ENCODE results near the gene CYP11A1.
A peak's percentile ranks its signal among the peaks of the same experiment; 100 is the strongest.
"Not testable (repeated sequence)": the region's sequence is repeated elsewhere in the genome, so short reads cannot be mapped to it uniquely, and the experiment has no call there.

Gene CYP11A1

GRCh38 chr15:74373731-74374647 lies 6.5 kb upstream of the CYP11A1 start:
- peak; percentile 60 for DNase-seq

- DNase-seq = no peak
Observed at GRCh38 chr15:74373056-74373650, 5.7 kb upstream of the CYP11A1 start.

DNA sequence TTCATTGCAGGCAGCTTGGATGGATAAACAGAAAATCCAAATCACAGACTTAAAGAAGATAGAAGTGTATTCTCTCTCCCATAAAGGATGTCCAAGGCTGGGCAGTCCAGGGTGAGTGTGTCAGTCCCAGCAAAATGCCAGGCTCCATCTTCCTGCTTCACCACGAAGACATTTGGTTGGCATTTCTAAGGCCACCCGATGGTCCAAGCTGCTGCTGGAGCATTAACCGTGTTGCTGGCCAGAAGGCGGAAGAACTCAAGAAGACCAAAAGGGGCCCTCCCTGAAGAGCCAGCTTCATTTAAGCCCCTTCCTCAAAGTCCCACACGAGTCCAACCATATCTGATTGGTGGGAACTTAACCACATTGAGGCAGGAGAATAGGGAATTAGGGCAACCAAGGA lies 3.0 kb upstream of the CYP11A1 start:
- DNase-seq = no peak

DNA sequence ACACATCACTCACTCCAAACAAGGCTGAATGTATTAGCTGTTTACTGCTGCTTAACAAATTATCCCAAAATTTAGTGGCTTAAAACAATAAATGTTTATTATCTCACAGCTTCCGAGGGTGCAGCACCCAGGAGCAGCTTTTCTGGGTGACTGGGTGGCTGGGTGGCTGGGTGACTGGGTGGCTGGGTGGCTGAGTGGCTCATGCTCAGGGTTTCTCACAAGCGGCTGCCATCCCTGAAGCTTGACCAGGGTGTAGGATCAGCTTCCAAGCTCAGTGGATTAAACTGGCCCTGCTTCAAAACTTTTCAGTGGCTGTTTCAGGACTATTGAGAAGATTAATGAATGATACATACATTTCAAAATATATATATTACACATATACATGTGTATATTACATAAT lies 2.3 kb upstream of the CYP11A1 start:
- no peak for DNase-seq

DNA sequence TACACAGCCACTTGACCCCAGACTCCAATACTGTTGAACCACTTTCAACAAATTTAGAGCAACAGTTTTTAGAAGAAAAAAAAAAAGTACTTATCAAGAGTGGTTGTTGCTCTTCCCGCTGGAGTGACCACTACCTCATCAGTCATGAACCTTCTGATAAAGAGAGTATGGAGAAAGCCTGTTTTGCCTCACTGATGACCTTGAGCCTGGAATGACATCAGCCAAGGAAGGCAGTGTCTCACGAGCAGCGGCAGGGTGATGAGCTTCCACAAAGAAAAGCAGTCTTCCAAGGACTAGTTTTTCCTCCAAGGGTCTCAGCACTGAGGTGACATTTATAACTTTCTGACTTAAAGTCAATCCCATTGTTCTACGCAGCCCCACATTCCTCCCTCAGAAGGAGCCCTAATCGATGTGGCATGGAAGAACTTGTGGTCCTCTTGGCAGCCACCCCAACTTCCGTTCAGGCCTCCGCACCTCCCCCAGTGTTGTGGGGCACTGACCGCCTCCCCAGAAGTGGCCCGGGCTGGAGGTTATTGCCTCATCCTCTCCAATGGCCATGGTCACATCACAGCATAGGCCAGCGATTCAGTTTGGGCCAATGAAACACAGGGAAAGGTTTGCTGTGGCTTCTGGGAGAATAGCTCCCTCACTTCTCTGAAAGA lies 1.8 kb upstream of the CYP11A1 start:
- DNase-seq = no peak

GRCh38 chr15:74368121-74368520 lies 675 bp upstream of the CYP11A1 start:
- DNase-seq = no peak

DNA sequence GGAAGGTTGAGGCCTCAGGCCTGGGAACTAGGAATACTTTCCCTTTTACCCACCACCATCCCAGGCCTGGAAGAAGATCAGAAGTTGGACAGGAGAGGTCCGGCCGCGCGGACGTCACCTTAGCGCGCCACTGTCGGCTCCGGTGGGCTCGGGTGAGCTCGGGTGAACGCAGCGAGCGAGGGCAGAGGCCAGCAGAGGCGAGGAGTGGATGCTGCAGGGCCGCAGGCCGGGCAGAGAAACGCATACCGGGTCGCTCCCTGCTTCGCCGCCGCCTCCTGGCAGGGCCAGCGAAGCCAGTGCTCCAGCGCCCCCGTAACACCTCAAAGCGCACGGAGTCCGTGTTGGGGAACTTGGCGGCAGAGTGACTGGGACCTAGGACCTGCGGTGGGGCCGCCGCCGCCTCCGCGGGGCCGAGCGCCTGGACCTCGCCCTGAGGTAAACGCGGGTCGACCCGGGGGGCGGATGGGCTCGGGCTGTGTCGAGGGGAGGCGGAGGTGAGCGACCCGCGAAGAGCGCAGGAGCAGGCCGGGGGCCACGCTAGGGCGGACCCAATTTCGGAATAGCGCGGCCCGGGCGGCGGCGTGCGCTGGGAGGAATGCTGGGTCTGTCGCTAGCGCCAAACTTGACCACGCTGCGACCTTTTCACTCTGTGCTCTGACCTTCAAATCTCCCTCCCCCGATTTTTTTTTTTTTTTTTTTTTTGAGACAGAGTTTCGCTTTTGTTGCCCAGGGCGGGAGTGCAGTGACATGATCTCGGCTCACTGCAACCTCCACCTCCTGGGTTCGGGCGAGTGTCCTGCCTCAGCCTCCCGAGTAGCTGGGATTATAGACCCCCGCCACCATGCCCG lies 1.6 kb downstream of the CYP11A1 start:
- no peak for DNase-seq

- DNase-seq = no peak
Observed at GRCh38 chr15:74364936-74365597, 2.4 kb downstream of the CYP11A1 start.

DNA sequence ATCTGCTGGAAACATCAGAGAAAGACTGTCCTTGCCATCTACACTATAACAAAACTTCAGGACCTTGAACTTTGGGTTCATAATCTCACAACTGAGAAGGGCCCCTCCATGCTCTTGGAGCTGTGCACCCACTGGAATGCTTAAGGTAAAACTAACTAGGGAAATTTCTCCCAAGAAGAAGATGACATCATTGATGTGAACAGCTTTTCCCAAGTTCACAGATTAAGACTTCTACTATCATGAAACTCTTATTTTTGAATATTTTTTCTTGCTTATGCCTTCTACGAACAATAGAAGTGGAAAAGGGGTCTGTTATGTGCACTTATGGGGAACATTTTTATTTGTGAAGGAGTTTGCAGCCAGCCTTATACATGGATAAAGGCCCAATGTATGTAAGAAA lies 5.0 kb downstream of the CYP11A1 start:
- no peak for DNase-seq

- DNase-seq = not testable (repeated sequence)
Observed at GRCh38 chr15:74360855-74361254, 6.6 kb downstream of the CYP11A1 start.

GRCh38 chr15:74359376-74359775 lies 8.1 kb downstream of the CYP11A1 start:
- DNase-seq = not testable (repeated sequence)

DNA sequence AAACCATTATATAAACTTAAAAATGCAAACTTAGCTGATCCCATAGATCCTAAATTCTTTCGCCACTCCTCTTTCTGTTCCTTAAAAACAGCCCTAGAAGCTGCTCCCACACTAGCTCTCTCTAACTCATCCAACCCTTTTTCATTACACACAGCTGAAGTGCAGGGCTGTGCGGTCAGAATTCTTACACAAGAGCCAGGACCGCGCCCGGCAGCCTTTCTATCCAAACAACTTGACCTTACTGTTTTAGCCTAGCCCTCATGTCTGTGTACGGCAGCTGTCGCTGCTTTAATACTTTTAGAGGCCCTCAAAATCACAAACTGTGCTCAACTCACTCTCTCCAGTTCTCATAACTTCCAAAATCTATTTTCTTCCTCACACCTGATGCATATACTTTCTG lies 9.9 kb downstream of the CYP11A1 start:
- not testable (repeated sequence) for DNase-seq

- not testable (repeated sequence) for DNase-seq
Observed at GRCh38 chr15:74356050-74356449, 11.4 kb downstream of the CYP11A1 start.

DNA sequence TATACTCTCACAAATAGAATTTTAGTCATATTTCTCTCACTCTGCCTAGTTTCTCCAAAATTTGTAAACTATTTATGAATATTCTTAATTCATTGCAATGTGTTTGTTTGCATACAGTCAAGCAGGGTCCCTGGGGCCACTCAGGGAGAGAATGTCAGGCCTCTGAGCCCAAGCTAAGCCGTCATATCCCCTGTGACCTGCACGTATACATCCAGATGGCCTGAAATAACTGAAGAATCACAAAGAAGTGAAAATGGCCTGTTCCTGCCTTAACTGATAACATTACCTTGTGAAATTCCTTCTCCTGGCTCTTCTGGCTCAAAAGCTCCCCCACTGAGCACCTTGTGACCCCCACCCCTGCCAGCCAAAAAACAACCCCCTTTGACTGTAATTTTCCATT lies 13.5 kb downstream of the CYP11A1 start:
- DNase-seq = not testable (repeated sequence)

GRCh38 chr15:74352393-74352910 lies 15.0 kb downstream of the CYP11A1 start:
- DNase-seq = no peak

- no peak for DNase-seq
Observed at GRCh38 chr15:74351670-74352069, 15.8 kb downstream of the CYP11A1 start.

- DNase-seq = no peak
Observed at GRCh38 chr15:74350295-74351275, 16.9 kb downstream of the CYP11A1 start.

GRCh38 chr15:74349241-74349778 lies 18.1 kb downstream of the CYP11A1 start:
- DNase-seq = no peak

GRCh38 chr15:74347757-74348250 lies 19.6 kb downstream of the CYP11A1 start:
- DNase-seq = no peak

DNA sequence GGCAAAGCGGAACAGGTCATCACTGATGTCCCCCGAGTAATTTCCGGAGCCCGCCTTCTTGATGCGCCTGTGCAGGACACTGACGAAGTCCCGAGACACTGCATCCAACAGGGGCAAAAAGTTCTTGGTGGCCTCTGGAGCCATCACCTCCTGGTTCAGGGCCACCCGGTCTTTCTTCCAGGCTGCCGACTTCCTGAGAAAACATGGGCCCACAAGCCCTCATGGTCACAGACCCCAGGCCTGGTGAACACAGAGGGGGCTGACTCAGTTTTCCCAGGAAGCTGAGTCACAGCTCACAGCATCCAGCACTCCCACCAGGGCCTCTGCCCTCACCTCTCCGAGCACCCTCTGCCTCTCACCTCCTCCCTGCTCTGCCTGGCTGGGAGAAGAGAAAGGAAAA lies 22.4 kb downstream of the CYP11A1 start:
- no peak for DNase-seq
